Transverse colon (tissue), 3 donors: ENCODE results near the gene P2RX7.

Source experiments
- POLR2A ChIP-seq: fragments of 450-650 bp; IDR thresholded peaks from one replicate; pipeline ENCODE4 v1.6.1; 2016; ENCODE audit warnings: antibody characterized with exemption, mild to moderate bottlenecking, moderate library complexity
- TF ChIP-seq, protein P1 (sequence below), 5 experiments: fragments of 200-600 bp in 3 of 5; fragments of 450-650 bp in 2 of 5; sonication (generic) in 3 of 5; IDR thresholded peaks; 1 replicate in 2 of 5; 2 replicates in 3 of 5; pipeline ENCODE4 v1.5.1; 2016 to 2017; ENCODE audit warnings: antibody characterized with exemption in 5 of 5, inconsistent platforms in 3 of 5, mild to moderate bottlenecking in 2 of 5, moderate library complexity in 1 of 5

DNA sequence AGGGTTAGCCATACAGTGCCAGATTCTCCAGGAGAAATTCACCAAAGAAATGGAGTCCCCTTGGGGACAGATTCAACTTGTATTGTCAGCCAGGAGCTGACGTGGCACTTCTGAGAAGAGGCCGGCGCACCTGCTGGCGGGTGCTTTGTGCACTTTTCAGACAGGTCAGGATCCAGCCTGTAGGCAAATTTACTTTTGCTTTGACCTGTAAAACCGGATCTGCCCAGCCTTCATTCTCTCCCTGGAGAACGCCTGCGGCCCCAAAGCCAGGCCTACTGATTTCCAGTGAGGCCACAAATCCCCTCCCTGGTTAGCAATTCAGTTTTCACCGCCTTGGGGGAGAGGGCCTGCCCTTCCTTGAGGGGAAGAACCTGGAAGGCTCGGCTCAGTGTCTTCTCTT is 94.6 kb downstream of the P2RX7 start:
- TF ChIP-seq, protein P1, sequence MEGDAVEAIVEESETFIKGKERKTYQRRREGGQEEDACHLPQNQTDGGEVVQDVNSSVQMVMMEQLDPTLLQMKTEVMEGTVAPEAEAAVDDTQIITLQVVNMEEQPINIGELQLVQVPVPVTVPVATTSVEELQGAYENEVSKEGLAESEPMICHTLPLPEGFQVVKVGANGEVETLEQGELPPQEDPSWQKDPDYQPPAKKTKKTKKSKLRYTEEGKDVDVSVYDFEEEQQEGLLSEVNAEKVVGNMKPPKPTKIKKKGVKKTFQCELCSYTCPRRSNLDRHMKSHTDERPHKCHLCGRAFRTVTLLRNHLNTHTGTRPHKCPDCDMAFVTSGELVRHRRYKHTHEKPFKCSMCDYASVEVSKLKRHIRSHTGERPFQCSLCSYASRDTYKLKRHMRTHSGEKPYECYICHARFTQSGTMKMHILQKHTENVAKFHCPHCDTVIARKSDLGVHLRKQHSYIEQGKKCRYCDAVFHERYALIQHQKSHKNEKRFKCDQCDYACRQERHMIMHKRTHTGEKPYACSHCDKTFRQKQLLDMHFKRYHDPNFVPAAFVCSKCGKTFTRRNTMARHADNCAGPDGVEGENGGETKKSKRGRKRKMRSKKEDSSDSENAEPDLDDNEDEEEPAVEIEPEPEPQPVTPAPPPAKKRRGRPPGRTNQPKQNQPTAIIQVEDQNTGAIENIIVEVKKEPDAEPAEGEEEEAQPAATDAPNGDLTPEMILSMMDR (IDR thresholded peaks at IDR 0.05), result peak in 1 of 5 experiments; percentile 35
- TF ChIP-seq POLR2A, result peak; percentile 24
